BLaER1 treated with 17β-estradiol and CSF1 and Interleukin-3, amounts not matched to agents 10 nM and 100 nM (cell line): ENCODE measurements around the gene OMP.

ENCODE experiments used
- H3K27ac ChIP-seq, 11 experiments: shearing (Covaris generic); formaldehyde crosslinking; 2 replicates each; pipeline ENCODE4 v1.8.1; 2022
- H3K27me3 ChIP-seq, 11 experiments: shearing (Covaris generic); formaldehyde crosslinking; 2 replicates each; pipeline ENCODE4 v1.8.1; 2022
- H3K36me3 ChIP-seq, 11 experiments: shearing (Covaris generic); formaldehyde crosslinking; 2 replicates each; pipeline ENCODE4 v1.8.1; 2022
- H3K4me1 ChIP-seq, 10 experiments: shearing (Covaris generic); formaldehyde crosslinking; 2 replicates each; pipeline ENCODE4 v1.8.1; 2022
- H3K4me2 ChIP-seq, 11 experiments: shearing (Covaris generic); formaldehyde crosslinking; 2 replicates each; pipeline ENCODE4 v1.8.1; 2022
- H3K4me3 ChIP-seq, 10 experiments: shearing (Covaris generic); formaldehyde crosslinking; 2 replicates each; pipeline ENCODE4 v1.8.1; 2022
- H3K9ac ChIP-seq, 11 experiments: shearing (Covaris generic); formaldehyde crosslinking; 2 replicates each; pipeline ENCODE4 v1.8.1; 2022
- H3K9me3 ChIP-seq, 11 experiments: shearing (Covaris generic); formaldehyde crosslinking; replicated peaks in 1 of 11; 2 replicates each; pipeline ENCODE4 v1.8.1; 2022
- H4K20me1 ChIP-seq, 11 experiments: shearing (Covaris generic); formaldehyde crosslinking; 2 replicates each; pipeline ENCODE4 v1.8.1; 2022
- Cebpa-rat ChIP-seq, 11 experiments: shearing (Covaris generic); IDR thresholded peaks; 2 replicates each; pipeline ENCODE4 v1.8.1; 2022

The OMP gene

DNA sequence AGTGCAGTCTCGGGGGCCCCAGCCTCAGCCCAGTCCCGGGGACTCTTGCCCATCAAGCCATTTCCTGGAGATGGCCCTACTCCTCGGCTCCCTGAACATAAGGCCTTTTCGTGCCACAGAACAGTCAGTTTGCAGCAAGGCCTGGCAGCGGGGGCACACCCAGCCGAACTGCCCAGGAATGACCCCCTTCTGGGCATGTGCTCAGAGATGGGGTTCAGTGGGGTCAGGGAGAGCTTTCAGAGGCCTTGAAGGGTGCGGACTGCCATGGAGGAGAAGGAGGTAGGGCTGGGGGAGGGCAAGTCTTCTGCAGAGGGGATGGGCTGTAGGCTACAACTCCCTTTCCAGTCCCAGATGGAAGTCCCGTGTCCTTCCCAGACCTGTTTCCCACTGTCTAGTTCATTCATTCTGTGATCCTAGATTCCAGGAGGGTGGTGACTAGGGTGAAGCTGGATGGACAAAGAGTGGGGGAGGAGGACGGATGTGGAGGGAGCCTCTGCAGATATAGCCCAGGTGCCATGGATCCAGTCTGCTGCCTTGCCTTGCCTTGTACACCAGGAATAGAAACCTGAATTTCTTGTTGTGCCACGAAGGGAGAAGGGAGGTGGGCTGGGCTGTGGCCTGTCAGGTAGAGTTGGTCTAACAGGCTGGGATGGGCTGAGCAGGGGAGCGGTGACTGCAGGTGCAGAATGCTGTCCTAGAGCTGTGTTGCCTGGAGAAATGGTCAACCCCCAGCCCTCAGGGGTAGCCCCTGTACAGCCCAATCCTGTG lies 14.2 kb upstream of the OMP start:
- H3K9me3 ChIP-seq: no peaks in the 10 kb centered on the region
- no peaks in the 10 kb centered on the region for H3K36me3 ChIP-seq
- H3K27me3 ChIP-seq: no peaks in the 10 kb centered on the region
- no peak overlapping the region for H3K4me3 ChIP-seq
- no peak overlapping the region for H3K9ac ChIP-seq
- peaks cover 0 to 39% (median 4%) of the 10 kb centered on the region in 11 experiments; a peak in 6 of 22 replicates for H4K20me1 ChIP-seq
- no peak overlapping the region for H3K27ac ChIP-seq
- TF ChIP-seq Cebpa-rat (IDR thresholded peaks at IDR 0.05): no peak
- H3K4me2 ChIP-seq: no peak overlapping the region
- peaks cover 29 to 62% (median 56%) of the 10 kb centered on the region in 10 experiments for H3K4me1 ChIP-seq

DNA sequence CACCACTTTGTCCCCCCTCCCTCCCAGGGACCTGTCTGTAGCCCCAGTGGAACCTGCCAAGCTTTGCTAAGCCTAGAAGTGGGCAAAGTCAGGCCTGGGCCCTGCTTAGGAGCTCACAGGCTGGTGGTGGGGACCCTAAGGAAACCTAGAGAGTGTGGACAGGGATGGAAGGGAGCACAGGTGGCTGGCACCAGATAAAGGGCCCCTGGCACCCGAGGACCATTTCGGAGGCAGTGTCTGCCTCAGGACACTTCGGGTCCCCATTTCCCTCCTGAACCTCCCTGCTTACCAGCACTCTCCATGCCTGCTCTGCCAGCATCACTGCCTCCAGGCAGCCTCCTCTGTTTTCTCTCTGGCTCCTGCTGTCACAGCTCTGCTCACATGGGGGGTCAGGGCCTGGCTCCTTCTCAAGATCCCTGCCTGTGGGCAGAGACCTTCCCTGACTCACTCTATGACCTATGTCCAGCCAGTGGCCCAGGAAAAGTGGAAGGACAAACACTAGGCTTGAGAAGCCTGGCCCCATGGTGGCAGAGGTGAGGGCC lies 13.6 kb upstream of the OMP start:
- Histone ChIP-seq H3K9ac (no peak overlapping the region), H3K4me2 (no peak overlapping the region), H3K9me3 (no peaks in the 10 kb centered on the region), H4K20me1 (peaks cover 0 to 39% (median 4%) of the 10 kb centered on the region in 11 experiments; a peak in 6 of 22 replicates), H3K27ac (no peak overlapping the region), H3K4me1 (peaks cover 23 to 56% (median 49%) of the 10 kb centered on the region in 10 experiments), H3K36me3 (peaks cover 0 to 5% (median 0%) of the 10 kb centered on the region in 11 experiments; a peak in 2 of 22 replicates), H3K4me3 (no peak overlapping the region), H3K27me3 (no peaks in the 10 kb centered on the region)
- TF ChIP-seq Cebpa-rat (IDR thresholded peaks at IDR 0.05): no peak

DNA sequence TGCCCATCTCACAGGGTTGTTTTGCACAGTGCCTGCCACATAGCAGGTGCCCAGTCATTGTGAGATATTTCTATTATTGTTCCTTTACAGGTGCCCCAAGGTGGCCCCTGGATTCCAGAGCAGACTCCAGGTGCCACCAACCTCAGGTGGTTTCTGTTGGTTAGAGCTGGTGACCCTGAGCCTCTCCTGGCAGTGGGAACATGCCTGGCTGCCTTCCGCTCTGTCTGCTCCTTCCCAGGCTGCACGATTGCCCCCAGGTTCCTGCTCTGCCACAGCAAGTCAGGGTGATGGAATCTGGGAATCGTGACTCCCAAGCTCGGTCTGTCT lies 12.6 kb upstream of the OMP start:
- H3K27me3 ChIP-seq: no peaks in the 10 kb centered on the region
- H3K4me3 ChIP-seq: no peak overlapping the region
- no peaks in the 10 kb centered on the region for H3K9me3 ChIP-seq
- peaks cover 0 to 39% (median 4%) of the 10 kb centered on the region in 11 experiments; a peak in 6 of 22 replicates for H4K20me1 ChIP-seq
- H3K9ac ChIP-seq: peak overlapping the region in 1 of 11 experiments; percentile 4; a peak in 1 of 22 replicates
- peaks cover 18 to 47% (median 40%) of the 10 kb centered on the region in 10 experiments for H3K4me1 ChIP-seq
- peaks cover 0 to 14% (median 0%) of the 10 kb centered on the region in 11 experiments; a peak in 3 of 22 replicates for H3K36me3 ChIP-seq
- no peak for TF ChIP-seq Cebpa-rat (IDR thresholded peaks at IDR 0.05)
- no peak overlapping the region for H3K27ac ChIP-seq
- peak overlapping the region in 2 of 11 experiments; percentile 48 to 68; a peak in 3 of 22 replicates for H3K4me2 ChIP-seq

DNA sequence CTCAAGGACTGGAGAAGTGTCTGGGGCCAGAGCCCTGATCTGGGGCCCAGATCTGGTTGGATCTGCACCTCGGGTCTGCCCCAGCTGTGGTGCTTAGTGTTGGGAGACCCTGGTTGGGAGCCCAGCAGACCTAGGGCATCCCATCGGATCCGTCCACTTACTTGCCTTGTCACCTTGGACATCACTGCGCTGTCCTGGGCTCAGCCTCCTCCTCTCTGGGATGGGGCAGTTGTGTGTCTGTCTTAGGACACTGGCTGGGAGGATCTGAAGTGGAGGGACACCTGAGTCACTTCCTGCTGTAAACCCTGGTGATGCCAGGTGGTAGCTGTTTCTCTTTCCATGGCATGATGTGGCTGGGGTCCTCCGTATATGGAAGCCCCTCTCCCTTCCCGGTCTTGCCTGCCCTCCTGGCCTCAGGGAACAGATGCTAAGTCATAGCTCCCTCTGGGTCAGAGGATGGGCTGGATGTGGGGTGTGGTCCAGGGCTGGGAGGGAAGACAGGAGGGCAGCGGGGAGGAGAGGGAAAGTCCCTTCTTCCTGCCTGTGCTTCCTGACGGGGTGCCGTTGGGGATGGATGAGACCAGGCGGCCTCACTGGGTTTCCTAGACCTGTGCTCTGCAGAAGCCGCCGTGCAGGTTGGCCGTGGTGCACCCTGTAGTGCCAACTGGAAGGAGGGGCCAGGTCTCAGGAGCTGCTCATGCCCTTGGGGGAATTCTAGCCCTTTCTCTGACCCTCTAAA lies 12.1 kb upstream of the OMP start:
- Histone ChIP-seq H3K36me3 (peaks cover 0 to 15% (median 0%) of the 10 kb centered on the region in 11 experiments; a peak in 3 of 22 replicates), H4K20me1 (peaks cover 0 to 44% (median 4%) of the 10 kb centered on the region in 11 experiments; a peak in 6 of 22 replicates), H3K27me3 (no peaks in the 10 kb centered on the region), H3K4me1 (peaks cover 18 to 44% (median 37%) of the 10 kb centered on the region in 10 experiments), H3K27ac (no peak overlapping the region), H3K4me2 (peak overlapping the region in 10 of 11 experiments; percentile 3 to 71 (median 56); a peak in 18 of 22 replicates), H3K9ac (peak overlapping the region in 1 of 11 experiments; percentile 4; a peak in 1 of 22 replicates), H3K4me3 (no peak overlapping the region), H3K9me3 (no peaks in the 10 kb centered on the region)
- no peak for TF ChIP-seq Cebpa-rat (IDR thresholded peaks at IDR 0.05)

DNA sequence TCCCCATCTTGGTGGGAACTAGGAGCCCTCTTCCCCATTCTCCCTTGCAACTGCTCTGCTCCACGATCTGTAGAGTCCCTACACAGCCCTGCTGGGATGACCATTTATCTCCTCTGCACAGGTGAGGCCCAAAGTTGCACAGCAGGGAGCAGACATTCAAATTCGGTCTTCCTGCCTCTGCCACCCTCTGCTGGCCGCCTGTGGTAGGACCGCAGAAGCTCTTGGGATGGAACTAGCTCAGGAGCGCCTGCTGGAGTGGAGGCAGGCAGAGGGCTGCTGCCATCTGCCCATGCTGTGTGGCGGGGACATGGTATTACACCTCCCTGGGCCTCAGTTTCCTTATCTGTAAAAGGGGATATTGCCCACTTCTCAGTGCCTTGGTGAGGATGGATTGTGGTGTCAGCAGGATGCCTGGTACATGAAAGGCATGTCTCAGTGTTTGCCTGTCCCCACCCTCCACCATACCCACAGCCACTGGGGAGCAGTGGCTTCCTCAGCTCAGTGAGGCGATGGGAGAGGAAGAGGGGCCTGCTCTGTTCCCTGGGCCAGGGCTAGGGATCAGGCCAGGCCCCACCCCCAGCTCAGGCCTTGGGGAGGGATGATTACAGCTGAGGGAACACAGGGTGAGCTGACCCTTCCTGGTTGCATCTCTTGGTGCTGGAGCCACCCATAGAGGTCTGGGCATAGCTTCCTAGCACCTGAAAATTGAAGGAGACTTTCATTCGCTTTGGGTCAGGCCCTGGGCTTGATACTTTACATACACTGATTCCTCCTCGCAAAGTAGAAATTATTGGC lies 11.3 kb upstream of the OMP start:
- H3K36me3 ChIP-seq: peaks cover 0 to 15% (median 0%) of the 10 kb centered on the region in 11 experiments; a peak in 3 of 22 replicates
- no peaks in the 10 kb centered on the region for H3K9me3 ChIP-seq
- no peaks in the 10 kb centered on the region for H3K27me3 ChIP-seq
- H3K27ac ChIP-seq: peak overlapping the region in 1 of 11 experiments; percentile 27; a peak in 1 of 22 replicates
- TF ChIP-seq Cebpa-rat (IDR thresholded peaks at IDR 0.05): no peak
- peaks cover 0 to 47% (median 4%) of the 10 kb centered on the region in 11 experiments; a peak in 6 of 22 replicates for H4K20me1 ChIP-seq
- H3K4me1 ChIP-seq: peaks cover 10 to 35% (median 30%) of the 10 kb centered on the region in 10 experiments
- no peak overlapping the region for H3K4me3 ChIP-seq
- H3K9ac ChIP-seq: peak overlapping the region in 8 of 11 experiments; percentile 4 to 48 (median 28); a peak in 6 of 22 replicates
- peak overlapping the region; percentile 3 to 71 (median 51); a peak in 18 of 22 replicates for H3K4me2 ChIP-seq

DNA sequence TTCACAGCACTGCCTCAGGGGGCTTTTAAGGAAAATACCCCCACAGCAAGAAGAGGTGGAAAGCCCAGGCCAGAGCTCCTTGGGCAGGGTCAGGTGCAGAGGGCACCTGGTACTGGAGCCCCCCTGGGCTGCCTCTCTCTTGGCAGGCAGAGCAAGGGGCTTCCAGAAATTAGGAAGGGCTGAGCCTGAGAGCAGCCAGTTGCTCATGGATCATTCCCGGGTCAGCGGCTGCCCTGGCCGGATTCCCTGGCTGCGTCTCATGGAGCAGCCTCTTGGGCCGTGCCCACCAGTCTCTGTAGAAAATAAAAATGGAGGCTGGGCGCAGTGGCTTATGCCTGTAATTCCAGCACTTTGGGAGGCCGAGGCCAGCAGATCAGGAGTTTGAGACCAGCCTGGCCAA lies 10.3 kb upstream of the OMP start:
- 0 out of 22 replicates have a peak overlapping the region, but pooled peaks of 1 of the 11 experiments have one; percentile 68 for H3K4me2 ChIP-seq

DNA sequence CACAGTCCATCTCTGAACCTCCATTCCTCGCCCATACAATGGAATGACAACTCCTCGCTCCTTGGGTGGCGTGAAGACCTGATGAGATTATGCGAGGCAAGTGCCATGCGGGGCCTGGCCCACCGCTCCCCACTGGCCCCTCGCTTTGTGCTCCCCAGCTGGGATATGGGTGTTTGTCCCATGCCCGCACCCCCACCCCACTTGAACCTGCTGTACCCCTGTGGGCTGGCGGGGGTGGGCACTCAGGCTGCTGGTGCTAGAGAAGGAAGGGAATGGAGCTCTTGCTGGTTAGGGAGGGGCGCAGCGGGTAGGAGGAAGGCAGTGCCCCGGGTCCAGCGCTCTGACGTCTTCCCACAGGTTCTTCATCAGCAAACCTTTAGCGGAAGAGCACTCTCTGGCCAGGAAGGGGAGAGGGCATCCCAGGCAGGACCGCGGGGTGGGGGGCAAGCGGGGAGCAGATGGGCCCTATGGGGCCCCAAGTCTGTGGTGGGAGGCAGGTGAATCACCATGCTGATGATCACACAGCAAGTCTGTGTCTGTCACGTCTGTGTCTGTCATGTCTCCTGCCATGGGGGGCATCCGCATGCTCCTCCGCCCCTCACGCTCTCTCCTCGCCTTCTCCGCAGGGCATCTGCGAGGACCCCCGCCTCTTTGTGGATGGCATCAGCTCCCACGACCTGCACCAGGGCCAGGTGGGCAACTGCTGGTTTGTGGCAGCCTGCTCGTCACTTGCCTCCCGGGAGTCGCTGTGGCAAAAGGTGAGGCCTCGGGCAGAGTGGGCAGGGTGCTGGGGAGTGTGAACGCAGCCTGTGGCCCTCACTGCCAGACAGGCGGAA lies 9.4 kb upstream of the OMP start:
- Histone ChIP-seq H3K27me3 (no peaks in the 10 kb centered on the region), H4K20me1 (peaks cover 0 to 47% (median 4%) of the 10 kb centered on the region in 11 experiments; a peak in 6 of 22 replicates), H3K4me2 (no peak overlapping the region), H3K4me3 (no peak overlapping the region), H3K4me1 (peaks cover 0 to 25% (median 21%) of the 10 kb centered on the region in 10 experiments; a peak in 18 of 20 replicates), H3K36me3 (peaks cover 0 to 15% (median 0%) of the 10 kb centered on the region in 11 experiments; a peak in 3 of 22 replicates), H3K9ac (peak overlapping the region in 2 of 11 experiments; percentile 2 to 5; a peak in 1 of 22 replicates), H3K27ac (no peak overlapping the region), H3K9me3 (no peaks in the 10 kb centered on the region)
- no peak for TF ChIP-seq Cebpa-rat (IDR thresholded peaks at IDR 0.05)

More for the DNA sequence above, 10.3 kb upstream of the OMP start:
- Histone ChIP-seq H3K36me3 (peaks cover 0 to 15% (median 0%) of the 10 kb centered on the region in 11 experiments; a peak in 3 of 22 replicates), H4K20me1 (peaks cover 0 to 47% (median 4%) of the 10 kb centered on the region in 11 experiments; a peak in 6 of 22 replicates), H3K4me1 (peaks cover 0 to 25% (median 21%) of the 10 kb centered on the region in 10 experiments; a peak in 18 of 20 replicates), H3K27me3 (no peaks in the 10 kb centered on the region), H3K27ac (no peak overlapping the region), H3K4me3 (no peak overlapping the region), H3K9ac (peak overlapping the region in 4 of 11 experiments; percentile 9 to 48 (median 22); a peak in 1 of 22 replicates), H3K9me3 (no peaks in the 10 kb centered on the region)
- TF ChIP-seq Cebpa-rat (IDR thresholded peaks at IDR 0.05): no peak
